ENCODE measurements around the gene ZDHHC23.

Gene ZDHHC23

GRCh38 chr3:113983544-113983943 is 35.7 kb downstream of the ZDHHC23 start:
- no peak overlapping the region for H3K4me3 ChIP-seq (ENCODE audit: low read depth, low read length)
- DNase-seq (ENCODE audit: low read depth), result no peak
- no peak for TF ChIP-seq CTCF (IDR thresholded peaks at IDR 0.05; ENCODE audit: control insufficient read depth, extremely low read depth, insufficient read depth)

GRCh38 chr3:113985541-113985940 is 37.7 kb downstream of the ZDHHC23 start:
- no peak for DNase-seq (ENCODE audit: low read depth)
- no peak for TF ChIP-seq CTCF (IDR thresholded peaks at IDR 0.05; ENCODE audit: control insufficient read depth, extremely low read depth, insufficient read depth)
- H3K4me3 ChIP-seq (ENCODE audit: low read depth, low read length), result no peak overlapping the region

- DNase-seq (ENCODE audit: low read depth), result no peak
- no peak for TF ChIP-seq CTCF (IDR thresholded peaks at IDR 0.05; ENCODE audit: control insufficient read depth, extremely low read depth, insufficient read depth)
- H3K4me3 ChIP-seq (ENCODE audit: low read depth, low read length), result no peak overlapping the region
These were observed 57.7 kb downstream of the ZDHHC23 start for GRCh38 chr3:114005481-114005880.

GRCh38 chr3:114011059-114011797 is 63.4 kb downstream of the ZDHHC23 start:
- DNase-seq (ENCODE audit: low read depth), result no peak
- no peak for TF ChIP-seq CTCF (IDR thresholded peaks at IDR 0.05; ENCODE audit: control insufficient read depth, extremely low read depth, insufficient read depth)
- no peak overlapping the region for H3K4me3 ChIP-seq (ENCODE audit: low read depth, low read length)

Measured in LNCaP clone FGC (cell line).